Measurements from ENCODE around the gene CLDN19.

DNA sequence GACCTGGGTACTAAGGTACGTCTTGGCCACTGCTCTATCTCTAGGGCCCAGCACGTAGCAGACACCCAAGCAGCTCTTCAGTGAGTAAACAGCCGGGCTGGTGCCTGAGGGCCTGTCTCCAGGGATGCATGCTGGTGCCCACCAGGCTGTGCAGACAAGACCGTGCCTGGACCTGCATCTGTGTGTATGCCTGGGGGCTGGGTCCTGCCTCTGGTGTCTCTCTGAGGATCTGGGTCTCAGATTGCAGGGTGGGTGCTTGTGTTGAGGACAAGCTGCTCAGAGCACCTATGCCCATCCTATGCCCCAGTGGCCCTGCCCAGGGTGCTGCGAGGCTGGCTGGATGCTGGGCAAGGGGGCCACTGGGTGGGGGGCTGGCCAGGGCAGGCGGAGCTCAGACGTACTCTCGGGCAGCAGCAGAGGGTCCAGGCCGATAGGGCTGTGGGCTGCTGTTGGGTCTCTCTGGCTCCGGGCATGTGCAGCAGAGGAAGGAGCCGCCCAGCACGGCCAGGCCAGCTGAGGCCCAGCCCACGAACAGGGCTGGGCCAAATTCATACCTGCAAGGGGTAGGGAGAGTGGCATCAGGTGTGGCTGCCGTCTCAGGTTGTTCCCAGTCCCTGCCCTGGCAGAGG, 4.4 kb downstream of the CLDN19 start:
- TF ChIP-seq, protein P1, sequence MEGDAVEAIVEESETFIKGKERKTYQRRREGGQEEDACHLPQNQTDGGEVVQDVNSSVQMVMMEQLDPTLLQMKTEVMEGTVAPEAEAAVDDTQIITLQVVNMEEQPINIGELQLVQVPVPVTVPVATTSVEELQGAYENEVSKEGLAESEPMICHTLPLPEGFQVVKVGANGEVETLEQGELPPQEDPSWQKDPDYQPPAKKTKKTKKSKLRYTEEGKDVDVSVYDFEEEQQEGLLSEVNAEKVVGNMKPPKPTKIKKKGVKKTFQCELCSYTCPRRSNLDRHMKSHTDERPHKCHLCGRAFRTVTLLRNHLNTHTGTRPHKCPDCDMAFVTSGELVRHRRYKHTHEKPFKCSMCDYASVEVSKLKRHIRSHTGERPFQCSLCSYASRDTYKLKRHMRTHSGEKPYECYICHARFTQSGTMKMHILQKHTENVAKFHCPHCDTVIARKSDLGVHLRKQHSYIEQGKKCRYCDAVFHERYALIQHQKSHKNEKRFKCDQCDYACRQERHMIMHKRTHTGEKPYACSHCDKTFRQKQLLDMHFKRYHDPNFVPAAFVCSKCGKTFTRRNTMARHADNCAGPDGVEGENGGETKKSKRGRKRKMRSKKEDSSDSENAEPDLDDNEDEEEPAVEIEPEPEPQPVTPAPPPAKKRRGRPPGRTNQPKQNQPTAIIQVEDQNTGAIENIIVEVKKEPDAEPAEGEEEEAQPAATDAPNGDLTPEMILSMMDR (IDR thresholded peaks at IDR 0.05) = no peak
- no peak for TF ChIP-seq EP300 (IDR thresholded peaks at IDR 0.05)

All from esophagus muscularis mucosa (tissue), 3 donors.